HepG2 (cell line): ENCODE measurements around the gene CLEC16A. TPM values are rescaled to one million over a fixed set of nuclear protein-coding genes. Genes with fewer than 3 reads are reported as not detected.

Experiments
- ATAC-seq: fragments of 200-7000 bp; cut with Tn5 transposase; 3 replicates; pipeline ENCODE4 v1.9.1; 2020; ENCODE audit warnings: mild to moderate bottlenecking, moderate library complexity
- BruUV-seq: library from RNA; stranded (reverse); fragments of 400-500 nt; replicated peaks from 2 replicates; lab custom pipeline; 2021; lab: Mats Ljungman, UMichigan
- CTCF ChIA-PET: fragments of 300-600 bp; formaldehyde crosslinking; extraction: SDS; loops from one replicate; lab custom pipeline; 2021; ENCODE audit warnings: low total read pairs, inconsistent platforms, low intra/inter-chr PET ratio; lab: Yijun Ruan, JAX
- POLR2A ChIA-PET: fragments of 350-600 bp; sonication (Branson Sonifier 250); formaldehyde crosslinking; loops from one replicate; lab custom pipeline; 2020; ENCODE audit warnings: antibody characterized with exemption, inconsistent platforms; lab: Yijun Ruan, JAX
- DNase-seq: peaks from one replicate; pipeline ENCODE4 v3.0.0-alpha.2; 2015; ENCODE audit warnings: low spot score
- FAIRE-seq: peaks from 3 replicates; lab custom pipeline; 2011; peaks lifted over from hg19 to GRCh38; lab: Jason Lieb, UNC
- H2AFZ ChIP-seq: one replicate; pipeline ENCODE4 v1.6.1; 2011; ENCODE audit warnings: low read length, inconsistent platforms
- H3K27ac ChIP-seq: fragments of 300-600 bp; 3 replicates; pipeline ENCODE4 v1.8.0; 2011; ENCODE audit warnings: mixed run types, mild to moderate bottlenecking, mixed read lengths, low read length, inconsistent platforms; ENCODE audit not compliant: insufficient read depth; ENCODE audit errors: extremely low read length
- H3K27me3 ChIP-seq, 2 experiments: fragments of 200-600 bp in 1 of 2; 2 replicates in 1 of 2; 3 replicates in 1 of 2; pipeline versions ENCODE4 v1.6.0 to v1.8.0; 2011; ENCODE audit warnings: low read length in 2 of 2, mild to moderate bottlenecking in 2 of 2, moderate library complexity in 2 of 2, inconsistent platforms in 1 of 2; ENCODE audit not compliant: insufficient read depth in 2 of 2, control insufficient read depth in 1 of 2
- H3K36me3 ChIP-seq, 2 experiments: fragments of 200-600 bp in 1 of 2; replicated peaks in 1 of 2; 2 replicates in 1 of 2; 3 replicates in 1 of 2; pipeline versions ENCODE4 v1.5.1 to v1.8.0; 2011; ENCODE audit warnings: low read length in 2 of 2, inconsistent platforms in 1 of 2; ENCODE audit not compliant: insufficient read depth in 2 of 2, control insufficient read depth in 1 of 2
- H3K4me1 ChIP-seq: 2 replicates; pipeline ENCODE4 v1.5.1; 2012; ENCODE audit warnings: low read length, inconsistent platforms; ENCODE audit not compliant: insufficient read depth
- H3K4me2 ChIP-seq: 2 replicates; pipeline ENCODE4 v1.6.0; 2011; ENCODE audit warnings: low read depth, low read length, inconsistent platforms
- H3K4me3 ChIP-seq, 3 experiments: fragments of 200-600 bp in 1 of 3; sonication (generic), shearing (Covaris generic) in 1 of 3; replicated peaks in 1 of 3; 2 replicates each; pipeline ENCODE4 v1.5.1; 2011 to 2016; ENCODE audit warnings: low read length in 3 of 3, inconsistent platforms in 2 of 3, low read depth in 2 of 3, mild to moderate bottlenecking in 2 of 3, control low read depth in 1 of 3, mixed read lengths in 1 of 3; ENCODE audit not compliant: insufficient read depth in 1 of 3
- H3K79me2 ChIP-seq: one replicate; pipeline ENCODE4 v1.6.1; 2011; ENCODE audit warnings: low read length, inconsistent platforms; ENCODE audit not compliant: insufficient read depth
- H3K9ac ChIP-seq: 2 replicates; pipeline ENCODE4 v1.6.0; 2011; ENCODE audit warnings: mild to moderate bottlenecking, low read depth, low read length, inconsistent platforms; ENCODE audit not compliant: insufficient read depth
- H3K9me3 ChIP-seq: 2 replicates; pipeline ENCODE4 v1.5.1; 2012; ENCODE audit warnings: mild to moderate bottlenecking, low read length
- H4K20me1 ChIP-seq: 2 replicates; pipeline ENCODE4 v1.6.0; 2011; ENCODE audit warnings: inconsistent platforms, mild to moderate bottlenecking, low read length, moderate library complexity; ENCODE audit not compliant: insufficient read depth
- GFI1 ChIP-seq: sonication (generic); formaldehyde crosslinking; IDR thresholded peaks from 2 replicates; pipeline ENCODE4 v1.5.0; 2020; ENCODE audit warnings: missing genetic modification reagents, mild to moderate bottlenecking, borderline replicate concordance
- KDM2A ChIP-seq: sonication (generic); formaldehyde crosslinking; IDR thresholded peaks from 2 replicates; pipeline ENCODE4 v1.4.0; 2020; ENCODE audit warnings: low read depth, missing genetic modification reagents, borderline replicate concordance
- MTA1 ChIP-seq: sonication (generic); formaldehyde crosslinking; IDR thresholded peaks from 2 replicates; pipeline ENCODE4 v1.4.0; 2020; ENCODE audit warnings: missing genetic modification reagents, mild to moderate bottlenecking, borderline replicate concordance
- NCOR1 ChIP-seq: fragments of 200-600 bp; sonication (generic); IDR thresholded peaks from 2 replicates; pipeline ENCODE4 v1.7.0; 2017; ENCODE audit warnings: antibody characterized with exemption, low read length, borderline replicate concordance
- SIN3B ChIP-seq: fragments of 150-350 bp; IDR thresholded peaks from 2 replicates; pipeline ENCODE4 v1.6.1; 2014; ENCODE audit warnings: low read length
- SP1 ChIP-seq, 2 experiments: fragments of 450-650 bp in 1 of 2; sonication (generic) in 1 of 2; formaldehyde crosslinking in 1 of 2; IDR thresholded peaks; 2 replicates each; pipeline versions ENCODE4 v1.4.0 to v1.6.1; 2016 to 2020; ENCODE audit warnings: missing genetic modification reagents in 1 of 2
- TARDBP ChIP-seq: sonication (generic); formaldehyde crosslinking; IDR thresholded peaks from 2 replicates; pipeline ENCODE4 v1.8.0; 2022; ENCODE audit warnings: mild to moderate bottlenecking, missing genetic modification reagents
- ZNF451 ChIP-seq: sonication (generic); formaldehyde crosslinking; IDR thresholded peaks from 2 replicates; pipeline ENCODE4 v1.5.0; 2020; ENCODE audit warnings: mild to moderate bottlenecking, missing genetic modification reagents
- ZNF484 ChIP-seq: sonication (generic); formaldehyde crosslinking; IDR thresholded peaks from 2 replicates; pipeline ENCODE4 v1.5.1; 2020; ENCODE audit warnings: mild to moderate bottlenecking, low read depth, missing genetic modification reagents, borderline replicate concordance
- ZNF83 ChIP-seq: sonication (generic); formaldehyde crosslinking; IDR thresholded peaks from 2 replicates; pipeline ENCODE4 v1.4.0; 2020; ENCODE audit warnings: missing genetic modification reagents, mild to moderate bottlenecking, borderline replicate concordance
- ZSCAN22 ChIP-seq: sonication (generic); formaldehyde crosslinking; IDR thresholded peaks from 2 replicates; pipeline ENCODE4 v1.4.0; 2020; ENCODE audit warnings: mild to moderate bottlenecking, missing genetic modification reagents
- WGBS: methylation state at CpG from one replicate; pipeline ENCODE4 v1.1.6; 2017; ENCODE audit warnings: low lambda C conversion rate; 5-methylcytosine and 5-hydroxymethylcytosine counted together
- in situ Hi-C: cut with HindIII; loops from 2 replicates; pipeline ENCODE4 v1.10.0; 2017; ENCODE audit warnings: low pct_unique_long_range_greater_than_20kb; ENCODE audit not compliant: extremely low pct_ligation_motif_present
- intact Hi-C: fragments of 100-400 bp; cut with micrococcal nuclease; formaldehyde crosslinking; loops from one replicate; pipeline ENCODE4 v1.10.0; 2022; ENCODE audit not compliant: unreplicated experiment
- polyA plus RNA-seq, 8 experiments: library from polyadenylated mRNA; depleted of rRNA in 3 of 8; stranded (reverse) in 7 of 8; unstranded in 1 of 8; fragments of >200 nt; fragmentation: Illumina TruSeq in 4 of 8; extraction: Trizol in 4 of 8; gene quantifications; 2 replicates each; pipeline versions ENCODE4 v1.2.1 to v1.2.3, GENCODE V29; 2011 to 2016; ENCODE audit warnings: low read depth in 4 of 8, missing spikeins in 1 of 8, mixed read lengths in 1 of 8; ENCODE audit not compliant: insufficient read depth in 1 of 8
- total RNA-seq, 5 experiments: library from RNA; depleted of rRNA; stranded (reverse); fragments of >200 nt; fragmentation: Illumina TruSeq; extraction: Trizol; gene quantifications; 2 replicates each; pipeline ENCODE4 v1.2.3, GENCODE V29; 2016; ENCODE audit warnings: low read depth in 1 of 5
- TF ChIP-seq, protein P1 (sequence below): sonication (generic); formaldehyde crosslinking; IDR thresholded peaks from 2 replicates; pipeline ENCODE4 v1.9.0; 2022; ENCODE audit warnings: low read depth, missing genetic modification reagents
- TF ChIP-seq, protein P2 (sequence below): IDR thresholded peaks from 2 replicates; pipeline ENCODE4 v1.4.0; 2020; ENCODE audit warnings: mild to moderate bottlenecking, missing genetic modification reagents

The CLEC16A gene
- total and polyA plus RNA-seq, 2 of the 13 experiments (the other 11 are each of a cell fraction or from before 2014, with no cell fraction given), result 8.5 to 10.3 TPM

DNA sequence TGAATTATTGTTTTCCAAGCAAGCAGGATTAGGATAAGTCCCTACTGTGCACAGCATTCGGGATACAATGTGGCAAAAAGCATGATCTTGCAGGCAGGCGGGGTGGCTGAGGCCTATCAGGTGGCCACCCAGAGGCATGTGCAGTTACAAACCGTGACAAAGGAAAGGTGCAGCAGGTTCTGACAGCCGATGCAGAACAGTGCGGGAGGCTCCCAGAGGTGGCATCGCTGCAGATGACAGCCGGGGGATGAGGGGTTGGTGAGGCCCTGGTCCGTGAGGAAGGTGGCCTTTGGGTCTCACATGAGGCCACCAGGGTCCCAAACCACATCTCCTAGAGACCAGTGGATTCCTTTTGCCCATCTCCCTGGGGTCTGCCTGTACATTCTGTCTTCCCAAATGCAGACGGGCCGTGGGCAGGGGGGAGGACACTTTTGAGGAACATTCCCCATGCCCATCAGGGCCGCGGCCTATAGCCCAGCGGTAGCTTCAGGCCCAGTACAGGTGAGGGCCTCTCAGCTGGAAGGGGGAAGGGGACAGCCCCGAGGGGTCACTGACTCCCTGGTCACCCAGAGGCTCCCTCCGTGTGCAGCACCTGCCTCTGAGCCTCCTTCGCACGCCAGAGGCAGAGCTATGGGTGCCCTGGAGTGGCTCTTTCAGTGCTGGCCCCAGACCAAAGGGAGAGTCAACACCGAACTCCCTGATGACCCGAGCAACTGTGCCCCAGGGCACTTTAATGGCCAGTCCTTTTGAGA is 226.5 kb downstream of the CLEC16A start:
- ChIA-PET CTCF (no interaction called here), POLR2A (no interaction called here)
- no peaks in the 10 kb centered on the region for H3K27me3 ChIP-seq
- FAIRE-seq, result no peak
- H3K4me3 ChIP-seq, result no peak overlapping the region
- H3K27ac ChIP-seq, result no peak overlapping the region
- ATAC-seq, result no peak
- no peaks in the 10 kb centered on the region for H3K9me3 ChIP-seq
- in situ Hi-C loops (no loop called here), intact Hi-C loops (no loop called here)
- no TSS peak for BruUV-seq
- H3K9ac ChIP-seq, result no peak overlapping the region
- H3K4me1 ChIP-seq, result no peaks in the 10 kb centered on the region
- WGBS, result 87% methylated on average over 16 of the region's 19 CpGs
- H2AFZ ChIP-seq, result no peak overlapping the region
- no peak for TF ChIP-seq ZNF484 (CRISPR knock-in tag)
- TF ChIP-seq, protein P1, sequence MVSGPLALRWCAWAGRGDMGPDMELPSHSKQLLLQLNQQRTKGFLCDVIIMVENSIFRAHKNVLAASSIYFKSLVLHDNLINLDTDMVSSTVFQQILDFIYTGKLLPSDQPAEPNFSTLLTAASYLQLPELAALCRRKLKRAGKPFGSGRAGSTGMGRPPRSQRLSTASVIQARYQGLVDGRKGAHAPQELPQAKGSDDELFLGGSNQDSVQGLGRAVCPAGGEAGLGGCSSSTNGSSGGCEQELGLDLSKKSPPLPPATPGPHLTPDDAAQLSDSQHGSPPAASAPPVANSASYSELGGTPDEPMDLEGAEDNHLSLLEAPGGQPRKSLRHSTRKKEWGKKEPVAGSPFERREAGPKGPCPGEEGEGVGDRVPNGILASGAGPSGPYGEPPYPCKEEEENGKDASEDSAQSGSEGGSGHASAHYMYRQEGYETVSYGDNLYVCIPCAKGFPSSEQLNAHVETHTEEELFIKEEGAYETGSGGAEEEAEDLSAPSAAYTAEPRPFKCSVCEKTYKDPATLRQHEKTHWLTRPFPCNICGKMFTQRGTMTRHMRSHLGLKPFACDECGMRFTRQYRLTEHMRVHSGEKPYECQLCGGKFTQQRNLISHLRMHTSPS (CRISPR knock-in tag), result no peak
- TF ChIP-seq ZSCAN22 (CRISPR knock-in tag), result no peak
- TF ChIP-seq MTA1 (CRISPR knock-in tag), result 0 out of 2 replicates have a peak, but pooled peaks have one; percentile 22
- TF ChIP-seq SIN3B, result no peak
- no peak overlapping the region for H3K4me2 ChIP-seq
- H3K36me3 ChIP-seq, result peaks cover 0 to 10% of the 10 kb centered on the region in 2 experiments; a peak in 2 of 5 replicates
- H4K20me1 ChIP-seq, result no peaks in the 10 kb centered on the region
- no peaks in the 10 kb centered on the region for H3K79me2 ChIP-seq
- DNase-seq, result no peak

DNA sequence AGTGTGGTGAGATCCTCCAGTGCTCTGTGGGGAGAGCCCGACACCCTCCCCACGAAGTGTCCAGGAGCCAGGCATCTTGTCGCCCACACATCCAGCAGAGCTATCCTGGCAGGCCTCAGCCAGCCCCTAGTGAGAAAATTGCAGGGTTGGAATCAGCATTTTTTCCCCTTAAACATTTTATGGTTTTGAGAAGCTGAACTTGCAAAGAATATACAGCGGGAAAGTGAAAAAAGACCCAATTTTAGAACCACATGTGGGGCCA is 227.0 kb downstream of the CLEC16A start:
- DNase-seq, result no peak
- no peaks in the 10 kb centered on the region for H3K4me1 ChIP-seq
- ChIA-PET CTCF (no interaction called here), POLR2A (no interaction called here)
- H3K4me3 ChIP-seq, result no peak overlapping the region
- BruUV-seq, result no TSS peak
- ATAC-seq, result no peak
- H3K36me3 ChIP-seq, result peaks cover 0 to 10% of the 10 kb centered on the region in 2 experiments; a peak in 2 of 5 replicates
- H3K79me2 ChIP-seq, result no peaks in the 10 kb centered on the region
- in situ Hi-C loops (no loop called here), intact Hi-C loops (no loop called here)
- no peak overlapping the region for H3K9ac ChIP-seq
- H3K4me2 ChIP-seq, result no peak overlapping the region
- H2AFZ ChIP-seq, result no peak overlapping the region
- no peaks in the 10 kb centered on the region for H3K27me3 ChIP-seq
- H4K20me1 ChIP-seq, result no peaks in the 10 kb centered on the region
- H3K9me3 ChIP-seq, result no peaks in the 10 kb centered on the region
- H3K27ac ChIP-seq, result no peak overlapping the region
- FAIRE-seq, result no peak
- WGBS, result 98% methylated on average over 4 of the region's 4 CpGs
- TF ChIP-seq NCOR1, result no peak
- no peak for TF ChIP-seq GFI1 (CRISPR knock-in tag)
- TF ChIP-seq, protein P2, sequence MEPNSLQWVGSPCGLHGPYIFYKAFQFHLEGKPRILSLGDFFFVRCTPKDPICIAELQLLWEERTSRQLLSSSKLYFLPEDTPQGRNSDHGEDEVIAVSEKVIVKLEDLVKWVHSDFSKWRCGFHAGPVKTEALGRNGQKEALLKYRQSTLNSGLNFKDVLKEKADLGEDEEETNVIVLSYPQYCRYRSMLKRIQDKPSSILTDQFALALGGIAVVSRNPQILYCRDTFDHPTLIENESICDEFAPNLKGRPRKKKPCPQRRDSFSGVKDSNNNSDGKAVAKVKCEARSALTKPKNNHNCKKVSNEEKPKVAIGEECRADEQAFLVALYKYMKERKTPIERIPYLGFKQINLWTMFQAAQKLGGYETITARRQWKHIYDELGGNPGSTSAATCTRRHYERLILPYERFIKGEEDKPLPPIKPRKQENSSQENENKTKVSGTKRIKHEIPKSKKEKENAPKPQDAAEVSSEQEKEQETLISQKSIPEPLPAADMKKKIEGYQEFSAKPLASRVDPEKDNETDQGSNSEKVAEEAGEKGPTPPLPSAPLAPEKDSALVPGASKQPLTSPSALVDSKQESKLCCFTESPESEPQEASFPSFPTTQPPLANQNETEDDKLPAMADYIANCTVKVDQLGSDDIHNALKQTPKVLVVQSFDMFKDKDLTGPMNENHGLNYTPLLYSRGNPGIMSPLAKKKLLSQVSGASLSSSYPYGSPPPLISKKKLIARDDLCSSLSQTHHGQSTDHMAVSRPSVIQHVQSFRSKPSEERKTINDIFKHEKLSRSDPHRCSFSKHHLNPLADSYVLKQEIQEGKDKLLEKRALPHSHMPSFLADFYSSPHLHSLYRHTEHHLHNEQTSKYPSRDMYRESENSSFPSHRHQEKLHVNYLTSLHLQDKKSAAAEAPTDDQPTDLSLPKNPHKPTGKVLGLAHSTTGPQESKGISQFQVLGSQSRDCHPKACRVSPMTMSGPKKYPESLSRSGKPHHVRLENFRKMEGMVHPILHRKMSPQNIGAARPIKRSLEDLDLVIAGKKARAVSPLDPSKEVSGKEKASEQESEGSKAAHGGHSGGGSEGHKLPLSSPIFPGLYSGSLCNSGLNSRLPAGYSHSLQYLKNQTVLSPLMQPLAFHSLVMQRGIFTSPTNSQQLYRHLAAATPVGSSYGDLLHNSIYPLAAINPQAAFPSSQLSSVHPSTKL (CRISPR knock-in tag), result no peak
- TF ChIP-seq SP1 (IDR thresholded peaks at IDR 0.05), result no peak
- TF ChIP-seq SP1 (CRISPR knock-in tag; IDR thresholded peaks at IDR 0.05), result no peak
- TF ChIP-seq ZNF83 (CRISPR knock-in tag), result no peak
- no peak for TF ChIP-seq TARDBP
- TF ChIP-seq ZNF451, result no peak
- no peak for TF ChIP-seq KDM2A (CRISPR knock-in tag)
